K562 (cell line): ENCODE data around the gene IFI30. TPM values are rescaled to one million over a fixed set of nuclear protein-coding genes. Genes with fewer than 3 reads are reported as not detected.

Experiments
- CHAMP1 ChIP-seq: fragments of 450-650 bp; IDR thresholded peaks from 2 replicates; pipeline ENCODE4 v1.6.1; 2016; ENCODE audit warnings: mild to moderate bottlenecking
- CHD1 ChIP-seq: fragments of 200-600 bp; sonication (generic); IDR thresholded peaks from one replicate; pipeline ENCODE4 v1.6.1; 2012; ENCODE audit warnings: mild to moderate bottlenecking, moderate library complexity, low read length, inconsistent platforms
- ETV6 ChIP-seq, 3 experiments: fragments of 150-350 bp in 1 of 3; sonication (generic) in 1 of 3; formaldehyde crosslinking in 1 of 3; IDR thresholded peaks; 2 replicates each; pipeline versions ENCODE4 v1.6.1 to v1.8.0; 2014 to 2022; ENCODE audit warnings: borderline replicate concordance in 2 of 3, low read depth in 2 of 3, antibody characterized with exemption in 1 of 3, low read length in 1 of 3, mild to moderate bottlenecking in 1 of 3, missing genetic modification reagents in 1 of 3
- GTF2F1 ChIP-seq: IDR thresholded peaks from 2 replicates; pipeline ENCODE4 v1.6.1; 2011; ENCODE audit warnings: low read depth, low read length, improper control_type of control experiment
- HCFC1 ChIP-seq: IDR thresholded peaks from 2 replicates; pipeline ENCODE4 v1.6.1; 2012; ENCODE audit warnings: low read depth, low read length, improper control_type of control experiment
- ID3 ChIP-seq, 2 experiments: fragments of 250-450 bp in 1 of 2; fragments of 450-650 bp in 1 of 2; sonication (Bioruptor Pico) in 1 of 2; IDR thresholded peaks; 2 replicates each; pipeline versions ENCODE4 v1.6.1 to v1.8.0; 2016 to 2021; ENCODE audit warnings: mild to moderate bottlenecking in 2 of 2, moderate library complexity in 2 of 2, missing compliant biosample characterization in 1 of 2, missing genetic modification characterization in 1 of 2
- MAX ChIP-seq: sonication (generic); formaldehyde crosslinking; IDR thresholded peaks from 2 replicates; pipeline ENCODE4 v1.9.0; 2022; ENCODE audit warnings: mild to moderate bottlenecking, missing genetic modification reagents
- MITF ChIP-seq: IDR thresholded peaks from 2 replicates; pipeline ENCODE4 v1.6.1; 2014; ENCODE audit warnings: antibody characterized with exemption
- MTA1 ChIP-seq: fragments of 450-650 bp; IDR thresholded peaks from 2 replicates; pipeline ENCODE4 v1.6.1; 2017; ENCODE audit warnings: borderline replicate concordance
- NFXL1 ChIP-seq: fragments of 450-650 bp; formaldehyde crosslinking; IDR thresholded peaks from 2 replicates; pipeline ENCODE4 v1.4.0; 2021; ENCODE audit warnings: mild to moderate bottlenecking
- PHF20 ChIP-seq: fragments of 450-650 bp; IDR thresholded peaks from 2 replicates; pipeline ENCODE4 v1.6.1; 2018; ENCODE audit not compliant: partially characterized antibody
- SMARCC2 ChIP-seq: fragments of 450-650 bp; IDR thresholded peaks from 2 replicates; pipeline ENCODE4 v1.6.1; 2017; ENCODE audit warnings: antibody characterized with exemption, moderate library complexity, mild to moderate bottlenecking, low read depth
- SNRNP70 ChIP-seq: fragments of 200-400 bp; formaldehyde crosslinking; optimal IDR thresholded peaks from 2 replicates; pipeline ENCODE3; 2017; ENCODE audit warnings: low read depth, low read length
- USF1 ChIP-seq: sonication (generic); formaldehyde crosslinking; IDR thresholded peaks from 2 replicates; pipeline ENCODE4 v1.9.0; 2022; ENCODE audit warnings: mild to moderate bottlenecking, missing genetic modification reagents
- ZFP1 ChIP-seq: fragments of 450-650 bp; formaldehyde crosslinking; IDR thresholded peaks from 2 replicates; pipeline ENCODE4 v1.4.0; 2020; ENCODE audit warnings: mild to moderate bottlenecking, mixed read lengths
- ZFX ChIP-seq: sonication (generic); formaldehyde crosslinking; IDR thresholded peaks from 2 replicates; pipeline ENCODE4 v1.8.0; 2022; ENCODE audit warnings: mild to moderate bottlenecking, missing genetic modification reagents, moderate library complexity
- ZKSCAN3 ChIP-seq: fragments of 250-450 bp; sonication (Bioruptor Pico); IDR thresholded peaks from 2 replicates; pipeline ENCODE4 v1.4.0; 2020
- polyA plus RNA-seq, 8 experiments: library from polyadenylated mRNA; depleted of rRNA in 4 of 8; stranded (reverse) in 5 of 8; unstranded in 3 of 8; fragments of >200 nt; fragmentation: Nextera tagmentation in 2 of 8; fragmentation: Illumina TruSeq in 1 of 8; extraction: Ambion mirVana in 2 of 8; extraction: Trizol in 1 of 8; gene quantifications; 2 replicates each; pipeline versions ENCODE4 v1.2.1 to v1.2.3, GENCODE V29; 2011 to 2014; ENCODE audit warnings: inconsistent platforms in 1 of 8, missing spikeins in 1 of 8
- total RNA-seq, 7 experiments: library from RNA; depleted of rRNA in 6 of 7; stranded (reverse); fragments of >200 nt in 6 of 7; fragmentation: Illumina TruSeq in 2 of 7; extraction: Trizol in 2 of 7; gene quantifications; 2 replicates each; pipeline versions ENCODE4 v1.2.1 to v1.2.3, GENCODE V29; 2011 to 2021; ENCODE audit warnings: low replicate concordance in 1 of 7
- TF ChIP-seq, protein P1 (sequence below): sonication (generic); formaldehyde crosslinking; IDR thresholded peaks from 2 replicates; pipeline ENCODE4 v1.8.0; 2022; ENCODE audit warnings: missing genetic modification reagents, mild to moderate bottlenecking, moderate library complexity, borderline replicate concordance
- TF ChIP-seq, protein P2 (sequence below), 2 experiments: fragments of 450-650 bp; conservative IDR thresholded peaks; 2 replicates each; pipeline ENCODE4 v1.6.1; 2017; ENCODE audit warnings: mild to moderate bottlenecking in 2 of 2, moderate library complexity in 2 of 2

The IFI30 gene
- total and polyA plus RNA-seq, 9 of the 15 experiments (the other 6 are each of a cell fraction or from before 2014, with no cell fraction given), result 63.7 to 430 (median 109) TPM

GRCh38 chr19:18173572-18174288 is at the start of gene IFI30 (continued):
- TF ChIP-seq USF1 (CRISPR knock-in tag) (peak; percentile 58), SMARCC2 (no peak), MITF (peak; percentile 39; the same call in 1 of the 2 replicates), MAX (CRISPR knock-in tag) (peak; percentile 51), CHAMP1 (no peak), PHF20 (no peak), MTA1 (no peak), CHD1 (peak; percentile 61), HCFC1 (no peak), ZFP1 (CRISPR knock-in tag) (no peak), GTF2F1 (0 out of 2 replicates have a peak, but pooled peaks have one; percentile 66), ID3 (CRISPR knock-in tag; IDR thresholded peaks at IDR 0.05) (no peak), ID3 (tag; IDR thresholded peaks at IDR 0.05) (no peak), ETV6 (IDR thresholded peaks at IDR 0.05; ENCODE audit: borderline replicate concordance in 1 of 2, low read depth in 2 of 2, low read length in 1 of 2) (no peak), ETV6 (CRISPR knock-in tag; IDR thresholded peaks at IDR 0.05; ENCODE audit: borderline replicate concordance) (no peak), ZKSCAN3 (no peak), SNRNP70 (no peak), NFXL1 (CRISPR knock-in tag) (no peak), ZFX (CRISPR knock-in tag) (peak; percentile 50)
- TF ChIP-seq, protein P1, sequence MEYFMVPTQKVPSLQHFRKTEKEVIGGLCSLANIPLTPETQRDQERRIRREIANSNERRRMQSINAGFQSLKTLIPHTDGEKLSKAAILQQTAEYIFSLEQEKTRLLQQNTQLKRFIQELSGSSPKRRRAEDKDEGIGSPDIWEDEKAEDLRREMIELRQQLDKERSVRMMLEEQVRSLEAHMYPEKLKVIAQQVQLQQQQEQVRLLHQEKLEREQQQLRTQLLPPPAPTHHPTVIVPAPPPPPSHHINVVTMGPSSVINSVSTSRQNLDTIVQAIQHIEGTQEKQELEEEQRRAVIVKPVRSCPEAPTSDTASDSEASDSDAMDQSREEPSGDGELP (CRISPR knock-in tag), result peak; percentile 32; the same call in 1 of the 2 replicates
- TF ChIP-seq, protein P2, sequence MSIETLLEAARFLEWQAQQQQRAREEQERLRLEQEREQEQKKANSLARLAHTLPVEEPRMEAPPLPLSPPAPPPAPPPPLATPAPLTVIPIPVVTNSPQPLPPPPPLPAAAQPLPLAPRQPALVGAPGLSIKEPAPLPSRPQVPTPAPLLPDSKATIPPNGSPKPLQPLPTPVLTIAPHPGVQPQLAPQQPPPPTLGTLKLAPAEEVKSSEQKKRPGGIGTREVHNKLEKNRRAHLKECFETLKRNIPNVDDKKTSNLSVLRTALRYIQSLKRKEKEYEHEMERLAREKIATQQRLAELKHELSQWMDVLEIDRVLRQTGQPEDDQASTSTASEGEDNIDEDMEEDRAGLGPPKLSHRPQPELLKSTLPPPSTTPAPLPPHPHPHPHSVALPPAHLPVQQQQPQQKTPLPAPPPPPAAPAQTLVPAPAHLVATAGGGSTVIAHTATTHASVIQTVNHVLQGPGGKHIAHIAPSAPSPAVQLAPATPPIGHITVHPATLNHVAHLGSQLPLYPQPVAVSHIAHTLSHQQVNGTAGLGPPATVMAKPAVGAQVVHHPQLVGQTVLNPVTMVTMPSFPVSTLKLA (conservative IDR thresholded peaks at IDR 0.05), result peak; percentile 40 to 47
